Measurements from ENCODE around the gene HCST.
"Not testable (repeated sequence)": the region's sequence is repeated elsewhere in the genome, so short reads cannot be mapped to it uniquely, and the experiment has no call there.

The HCST gene

DNA sequence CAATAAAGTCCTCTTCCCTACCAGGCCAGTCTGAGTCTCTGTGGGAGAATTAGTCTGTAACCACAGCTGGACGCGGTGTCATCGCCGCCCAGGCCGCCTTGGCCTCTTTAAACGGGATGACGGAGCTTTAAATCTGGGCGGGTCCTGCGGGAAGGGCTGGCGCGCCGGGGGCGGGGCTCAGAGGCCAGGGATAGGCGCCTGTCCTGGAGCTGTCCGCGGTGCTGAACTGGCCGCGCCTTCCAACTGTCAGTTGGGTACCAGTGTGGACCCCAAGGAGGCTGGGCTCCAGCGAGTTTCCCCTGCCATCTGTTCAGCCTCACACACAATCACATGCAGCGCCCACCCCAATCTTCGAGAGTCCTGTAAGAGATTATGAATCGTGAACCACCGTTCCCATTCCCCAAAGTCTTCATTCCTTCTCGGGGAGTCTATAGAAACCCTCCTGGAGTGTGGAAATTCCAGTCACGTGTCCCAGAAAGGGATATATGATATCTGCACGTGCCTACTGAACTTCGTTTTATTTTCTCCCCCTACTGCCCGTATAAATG is 22.5 kb upstream of the HCST start:
- DNase-seq (ENCODE audit: low read depth) = peak; percentile 83

DNA sequence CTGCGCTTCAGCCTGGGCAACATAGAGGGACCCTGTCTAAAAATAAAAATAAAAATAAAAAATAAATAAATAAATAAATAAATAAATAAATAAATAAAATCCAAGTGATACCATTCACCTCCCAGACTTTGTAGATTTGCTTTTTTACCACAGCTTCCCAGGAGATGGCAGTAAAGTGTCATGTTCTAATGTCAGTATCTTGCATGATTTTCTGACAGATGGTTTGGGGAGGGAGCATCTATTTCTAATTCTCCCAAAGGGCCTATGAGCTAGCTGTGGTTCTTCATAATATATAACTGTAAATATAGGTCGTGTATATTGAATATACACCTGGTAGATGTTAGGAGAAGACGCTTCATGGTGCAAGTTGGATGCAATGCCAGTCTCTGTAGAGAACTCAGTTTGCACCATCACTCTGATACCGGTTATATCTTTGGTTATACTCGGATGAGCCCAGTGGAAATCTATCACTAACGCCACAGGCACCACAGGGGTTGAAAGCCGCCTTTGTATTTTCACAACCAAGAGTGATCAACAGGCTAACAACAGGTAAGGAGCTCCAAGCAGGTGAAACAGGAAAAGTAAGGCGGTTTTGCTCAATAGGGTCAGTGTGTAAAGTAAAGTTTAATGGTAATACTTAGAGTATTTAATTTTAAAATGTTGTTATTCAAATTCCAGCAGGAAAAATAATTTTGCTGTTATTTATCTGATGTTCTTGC is 20.1 kb upstream of the HCST start:
- peak; percentile 76 for DNase-seq (ENCODE audit: low read depth)

DNA sequence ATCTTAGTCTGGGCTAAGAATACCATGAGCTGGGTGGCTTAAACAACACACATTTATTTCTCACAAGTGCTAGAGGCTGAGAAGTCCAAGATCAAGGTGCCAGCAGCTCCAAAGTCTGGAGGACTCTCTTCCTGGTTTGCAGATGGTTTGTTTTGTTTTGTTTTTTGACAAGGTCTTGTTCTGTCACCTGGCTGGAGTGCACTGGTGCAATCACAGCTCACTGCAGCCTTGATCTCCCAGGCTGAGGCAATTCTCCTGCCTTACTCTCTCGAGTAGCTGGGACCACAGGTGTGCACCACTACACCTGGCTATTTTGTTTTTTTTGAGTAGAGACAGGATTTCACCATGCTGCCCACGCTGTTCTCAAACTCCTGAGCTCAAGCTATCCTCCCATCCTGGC is 18.4 kb upstream of the HCST start:
- no peak for DNase-seq (ENCODE audit: low read depth)

DNA sequence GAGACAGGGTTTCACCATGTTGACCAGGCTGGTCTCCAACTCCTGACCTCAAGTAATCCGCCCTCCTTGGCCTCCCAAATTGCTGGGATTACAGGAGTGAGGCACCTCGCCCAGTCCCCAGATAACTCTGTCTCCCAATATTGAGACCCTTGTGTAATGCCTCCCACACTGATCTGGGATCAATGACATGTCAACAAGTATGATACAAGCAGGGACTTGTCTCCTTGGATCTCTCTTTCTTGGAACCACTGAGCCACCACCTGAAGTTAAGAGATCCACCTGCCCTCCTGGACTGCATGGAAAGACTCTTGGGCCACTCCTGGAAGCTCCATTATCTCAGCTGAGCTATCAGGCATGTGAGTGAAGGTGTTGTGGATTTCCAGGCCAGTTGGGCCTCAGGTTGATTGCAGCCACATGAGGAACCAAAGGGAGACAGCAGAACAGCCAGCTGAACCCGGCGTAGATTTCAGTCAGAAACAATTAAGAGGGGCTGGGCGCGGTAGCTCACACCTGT is 17.0 kb upstream of the HCST start:
- no peak for DNase-seq (ENCODE audit: low read depth)

DNA sequence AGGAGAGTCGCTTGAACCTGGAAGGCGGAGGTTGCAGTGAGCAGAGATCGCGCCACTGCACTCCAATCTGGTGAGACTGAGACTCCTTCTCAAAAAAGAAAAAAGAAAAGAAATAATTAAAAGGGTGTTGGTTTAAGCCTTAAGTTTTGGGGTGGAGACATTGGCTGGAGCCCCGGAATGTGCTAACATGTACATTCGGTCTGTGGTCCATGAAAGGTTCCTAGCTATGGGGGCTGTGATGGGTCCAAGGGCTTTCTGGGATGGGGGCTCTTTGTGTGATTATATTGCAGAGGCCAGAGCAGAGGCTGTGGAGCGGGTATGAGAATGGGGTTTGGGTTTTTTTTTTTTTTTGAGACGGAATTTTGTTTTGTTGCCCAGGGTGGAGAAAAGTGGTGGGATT is 16.4 kb upstream of the HCST start:
- no peak for DNase-seq (ENCODE audit: low read depth)

DNA sequence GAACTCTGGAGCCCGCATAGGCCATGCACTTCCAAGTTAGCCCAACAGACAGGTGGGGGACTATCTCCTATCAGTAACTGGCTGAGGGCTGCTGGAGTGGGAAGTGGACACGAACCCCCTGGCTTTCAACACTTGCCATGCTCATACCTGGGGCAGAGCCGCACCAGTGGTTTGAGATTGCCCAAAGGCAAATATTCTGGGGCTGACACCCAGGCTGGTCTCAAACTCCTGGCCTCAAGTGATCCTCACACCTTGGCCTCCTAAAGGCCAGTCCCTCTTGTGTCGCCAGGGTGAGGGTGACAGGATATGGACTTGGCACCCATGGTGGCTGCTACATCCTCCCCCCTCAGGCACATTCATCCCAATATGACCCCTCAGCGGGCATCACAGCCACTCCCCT is 15.1 kb upstream of the HCST start:
- no peak for DNase-seq (ENCODE audit: low read depth)

DNA sequence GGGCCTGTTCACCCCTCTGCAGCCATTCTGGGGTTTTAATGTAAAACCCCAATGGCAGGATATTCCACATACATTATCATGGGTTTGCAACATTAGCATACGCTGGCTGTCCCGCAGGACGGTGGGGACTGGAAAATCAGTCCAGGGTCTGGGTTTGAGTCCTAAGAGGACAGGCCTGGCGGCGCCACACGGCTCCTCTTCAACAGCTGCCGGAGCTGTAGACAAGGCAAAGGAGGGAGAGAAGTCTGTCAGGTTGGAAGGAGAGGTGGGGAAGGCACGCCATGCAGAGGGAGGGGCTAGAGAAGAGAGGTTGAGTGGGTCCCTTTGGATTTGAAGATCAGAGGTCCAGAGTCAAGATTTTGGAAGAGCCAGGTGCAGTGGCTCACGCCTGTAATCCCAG is 13.9 kb upstream of the HCST start:
- no peak for DNase-seq (ENCODE audit: low read depth)

DNA sequence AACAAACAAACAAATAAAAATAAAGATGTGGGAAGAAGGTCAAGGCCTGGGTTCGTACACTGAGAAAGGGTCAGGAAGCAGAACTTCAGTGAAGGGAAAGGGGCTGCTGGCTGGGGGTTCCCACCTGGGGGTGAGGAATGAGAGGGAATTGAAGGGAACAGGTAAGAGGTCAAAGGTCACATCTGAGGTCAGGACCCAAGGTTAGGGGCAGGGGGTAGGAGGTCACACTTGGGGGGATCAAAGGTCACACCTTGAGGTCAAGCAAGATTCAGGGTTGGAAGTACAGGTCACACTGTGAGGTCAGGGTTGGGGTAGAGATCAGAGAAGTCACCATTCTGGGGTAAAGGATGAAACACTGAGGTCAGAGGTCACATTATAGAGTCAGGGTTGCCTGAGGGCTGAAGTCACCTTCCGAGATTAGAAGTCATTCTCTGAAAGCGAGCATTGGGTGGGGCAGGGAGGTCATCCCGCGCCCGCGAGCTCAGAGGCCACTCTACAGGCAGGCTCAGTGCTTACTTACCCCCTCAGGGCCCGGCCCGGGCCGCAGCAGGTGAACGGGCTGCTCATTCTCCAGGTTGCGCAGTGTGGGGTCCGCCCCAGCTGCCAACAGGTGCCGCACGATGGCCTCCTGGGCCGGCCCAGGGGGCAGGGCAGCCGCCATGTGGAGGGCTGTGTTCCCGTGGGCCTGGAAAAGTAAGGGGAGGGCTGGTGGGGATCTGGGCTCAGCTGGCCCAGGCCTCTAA is 12.8 kb upstream of the HCST start:
- DNase-seq (ENCODE audit: low read depth) = no peak

DNA sequence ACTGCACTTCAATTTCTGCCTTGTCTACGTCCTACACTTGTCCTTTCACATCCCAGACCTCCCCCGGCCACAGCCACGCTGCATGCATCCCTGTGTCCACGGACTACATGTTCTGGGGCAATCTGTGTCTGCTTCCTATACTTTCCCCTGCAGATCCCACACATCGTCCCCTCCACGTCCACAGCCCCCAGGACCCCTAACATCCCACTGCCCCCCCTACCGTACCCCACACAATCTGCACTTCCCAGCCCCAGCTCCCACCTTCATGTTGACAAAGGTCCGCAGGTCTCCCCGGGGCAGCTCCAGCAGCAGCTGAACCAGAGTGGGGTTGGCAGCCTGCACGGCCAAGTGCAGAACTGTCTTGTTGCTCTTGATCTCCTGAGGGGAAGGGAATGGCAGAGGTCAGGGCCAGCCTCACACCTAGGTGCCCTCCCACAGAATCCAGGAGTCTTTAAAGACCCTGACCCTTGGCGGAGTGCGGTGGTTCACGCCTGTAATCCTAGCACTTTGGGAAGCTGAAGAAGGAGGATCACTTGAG is 12.1 kb upstream of the HCST start:
- DNase-seq (ENCODE audit: low read depth) = no peak

DNA sequence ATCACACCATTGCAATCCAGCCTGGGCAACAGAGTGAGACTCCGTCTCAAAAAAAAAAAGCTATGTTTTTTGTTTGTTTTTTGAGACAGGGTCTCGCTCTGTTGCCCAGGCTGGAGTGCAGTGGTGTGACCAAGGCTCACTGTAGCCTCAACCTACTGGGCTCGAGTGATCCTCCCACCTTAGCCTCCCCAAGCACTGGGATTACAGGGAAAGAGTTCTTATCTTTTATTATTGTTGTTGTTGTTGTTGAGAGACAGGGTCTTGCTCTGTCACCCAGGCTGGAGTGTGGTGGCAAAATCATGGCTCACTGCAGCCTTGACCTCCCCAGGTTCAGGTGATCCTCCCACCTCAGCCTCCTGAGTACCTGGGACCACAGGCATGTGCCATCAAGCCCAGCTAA is 10.5 kb upstream of the HCST start:
- not testable (repeated sequence) for DNase-seq (ENCODE audit: low read depth)

DNA sequence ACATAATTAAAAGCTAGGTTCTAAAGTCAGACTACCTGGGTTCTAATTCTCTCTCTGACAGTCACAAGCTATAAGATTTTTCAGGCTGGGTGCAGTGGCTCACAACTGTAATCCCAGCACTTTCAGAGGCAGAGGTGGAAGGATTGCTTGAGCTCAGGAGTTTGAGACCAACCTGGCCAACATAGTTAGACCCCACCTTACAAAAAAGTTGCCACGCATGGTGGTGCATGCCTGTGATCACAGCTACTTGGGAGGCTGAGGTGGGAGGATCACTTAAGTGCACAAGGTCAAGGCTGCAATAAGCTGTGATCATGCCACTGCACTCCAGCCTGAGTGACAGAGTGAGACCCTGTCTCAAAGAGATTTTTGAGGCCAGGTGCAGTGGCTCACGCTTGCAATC is 8.0 kb upstream of the HCST start:
- DNase-seq (ENCODE audit: low read depth) = no peak

DNA sequence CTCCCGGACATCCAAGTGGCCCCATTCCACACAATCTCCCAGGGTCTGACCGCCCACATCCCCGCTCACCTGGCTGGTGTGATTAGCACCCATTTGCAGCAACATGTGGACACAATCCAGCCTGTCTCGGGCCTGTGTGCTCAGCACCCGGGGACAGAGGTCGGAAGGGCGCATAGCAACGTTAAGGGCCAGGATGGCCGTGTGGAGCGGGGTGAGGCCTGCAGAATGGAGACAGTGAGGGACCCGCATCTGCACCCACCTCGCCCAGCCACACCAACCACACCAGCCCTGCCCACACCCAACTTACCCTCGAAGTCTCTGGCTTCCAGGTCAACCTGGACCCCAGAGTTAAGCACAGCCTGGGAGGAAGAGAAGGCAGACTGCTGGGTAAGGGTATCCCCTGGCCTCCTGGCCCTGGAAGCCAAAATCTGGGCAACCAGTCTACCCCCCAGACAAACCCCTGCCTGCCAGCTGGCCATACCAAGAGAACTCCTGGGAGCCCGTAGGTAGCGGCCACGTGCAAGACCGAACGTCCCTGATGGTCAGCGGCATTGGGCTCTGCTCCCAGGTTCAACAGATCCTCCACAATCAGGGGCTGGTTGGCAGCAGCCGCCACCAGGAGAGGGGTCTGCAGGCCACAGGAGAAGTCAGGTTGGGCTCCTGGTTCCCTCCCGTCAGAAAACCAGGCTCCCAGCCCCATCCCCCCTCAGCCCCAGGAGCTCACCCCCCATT is 6.3 kb upstream of the HCST start:
- DNase-seq (ENCODE audit: low read depth) = no peak

DNA sequence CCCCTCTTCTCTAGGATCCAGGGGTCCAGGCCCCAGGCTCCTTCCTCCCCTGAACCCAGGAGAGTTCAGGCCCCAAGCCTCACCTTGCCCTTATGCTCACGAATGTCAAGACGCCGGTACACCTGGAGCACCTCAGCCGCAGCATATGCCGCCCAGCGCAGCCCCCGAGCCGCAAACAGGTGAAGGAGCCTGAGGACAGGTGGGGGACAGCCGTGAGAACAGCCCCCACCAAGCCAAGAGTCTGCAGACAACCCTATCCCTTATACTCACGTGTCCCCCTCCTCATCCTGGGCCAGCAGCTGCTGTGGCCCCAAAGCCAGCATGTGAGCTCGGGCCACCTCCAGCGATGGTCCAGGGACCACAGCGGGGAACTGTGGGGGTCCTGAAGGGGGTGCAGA is 5.7 kb upstream of the HCST start:
- DNase-seq (ENCODE audit: low read depth) = no peak

DNA sequence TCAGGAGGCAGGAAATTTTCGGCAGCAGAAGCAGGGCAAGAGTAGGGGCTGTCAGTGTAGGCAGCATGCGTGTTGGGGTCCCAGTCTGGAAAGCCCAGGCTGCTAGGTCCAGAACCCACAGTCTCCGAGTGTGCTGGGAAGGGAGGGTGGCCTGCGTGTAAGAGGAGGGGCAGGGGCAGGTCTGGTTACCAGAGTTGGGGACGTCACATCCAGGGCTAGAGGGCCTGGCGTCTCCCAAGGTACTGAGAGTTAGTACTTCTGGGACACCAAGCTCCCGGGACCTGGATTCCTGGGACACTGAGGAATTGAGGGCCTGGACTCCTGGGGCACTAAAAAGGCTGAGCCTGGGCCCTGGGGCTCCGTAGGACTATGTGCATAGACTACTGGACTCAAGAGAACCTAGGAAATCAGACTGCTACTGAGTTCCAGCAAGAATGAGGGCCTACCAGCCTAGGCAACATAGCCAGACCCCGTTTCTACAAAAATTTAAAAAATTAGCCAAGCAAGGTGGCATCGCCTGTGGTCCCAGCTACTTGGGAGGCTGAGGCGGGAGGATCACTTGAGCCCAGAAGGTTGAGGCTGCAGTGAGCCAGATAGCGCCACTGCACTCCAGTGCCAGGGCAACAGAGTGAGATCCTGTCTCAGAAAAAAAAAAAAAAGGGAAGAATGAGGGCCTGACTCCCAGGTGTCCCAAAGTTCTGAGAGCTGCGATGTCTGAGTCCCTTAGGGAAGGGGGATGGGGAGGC is 4.5 kb upstream of the HCST start:
- DNase-seq (ENCODE audit: low read depth) = no peak

DNA sequence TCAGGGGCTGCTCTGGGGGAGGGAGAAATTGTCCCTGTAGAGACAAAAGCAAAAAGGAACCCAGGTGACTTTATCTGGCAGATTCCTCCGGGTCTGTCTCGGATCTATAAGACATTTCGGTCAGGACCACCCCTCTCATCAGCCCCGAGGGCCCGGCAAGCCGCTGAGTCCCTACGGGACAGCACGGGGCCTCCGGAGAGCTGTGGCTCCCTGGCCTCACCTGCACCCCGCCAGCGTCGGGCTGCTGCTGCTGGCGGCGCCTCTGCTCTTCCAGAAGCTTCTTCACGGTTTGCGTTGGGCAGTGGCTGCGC is 3.9 kb upstream of the HCST start:
- DNase-seq (ENCODE audit: low read depth) = no peak

DNA sequence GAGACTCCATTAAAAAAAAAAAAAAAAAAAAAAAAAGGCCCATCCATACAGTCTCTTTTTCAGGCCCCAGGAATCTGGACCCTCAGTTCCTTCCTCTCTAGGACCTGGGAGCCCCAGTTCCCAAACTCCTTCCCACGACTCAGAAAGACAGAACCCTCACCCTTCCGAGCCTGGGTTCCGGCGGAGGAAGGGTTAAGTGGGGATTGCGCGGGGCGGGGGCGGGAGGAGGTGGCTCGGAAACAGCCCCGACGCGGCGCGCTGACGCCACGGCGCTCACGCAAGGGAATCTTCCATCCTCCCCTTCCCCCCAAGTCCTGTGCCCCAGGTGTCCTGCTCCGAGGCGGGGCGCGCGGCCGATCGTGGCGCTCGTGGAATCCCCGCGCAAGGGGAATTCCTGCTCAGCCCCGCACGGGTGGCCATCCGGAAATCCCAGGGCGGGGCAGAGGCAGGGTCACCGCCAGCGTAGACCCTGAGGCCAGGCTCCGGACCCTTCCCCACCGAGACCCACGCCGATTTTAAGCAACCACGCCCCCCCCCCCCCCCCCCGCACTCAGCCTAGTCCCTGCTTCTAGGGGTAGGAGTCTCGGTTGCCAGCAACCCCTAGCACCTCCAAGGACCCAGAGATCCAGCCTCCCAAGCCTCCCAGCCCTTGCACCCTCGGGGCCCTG is 2.6 kb upstream of the HCST start:
- peak; percentile 79 for DNase-seq (ENCODE audit: low read depth)

DNA sequence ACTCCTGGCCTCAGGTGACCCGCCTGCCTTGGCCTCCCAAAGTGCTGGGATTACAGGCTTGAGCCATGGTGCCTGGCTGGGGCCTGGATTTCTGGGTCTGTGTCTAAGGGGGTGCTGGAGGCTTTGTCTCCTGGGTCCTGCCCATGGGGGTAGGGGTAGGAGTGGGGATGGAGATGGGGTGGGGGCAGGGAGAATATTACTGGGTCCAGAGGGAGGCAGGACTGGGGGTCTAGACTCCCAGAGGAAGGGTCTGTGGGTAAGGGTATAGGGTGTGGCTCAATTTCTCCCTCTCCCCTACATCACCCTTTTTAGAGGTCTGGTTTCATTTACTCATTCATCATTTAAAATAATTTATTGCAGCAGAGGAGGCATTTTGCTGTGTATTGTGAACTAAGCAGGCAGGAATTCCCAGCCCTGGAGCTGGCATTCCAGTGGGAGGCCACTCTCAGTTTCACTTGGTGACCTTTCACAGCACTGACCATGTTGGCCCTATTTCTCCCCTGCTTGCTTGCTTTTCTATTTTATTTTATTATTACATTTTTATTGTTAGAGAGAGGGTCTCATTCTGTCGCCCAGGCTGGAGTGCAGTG is 1.2 kb upstream of the HCST start:
- peak; percentile 57 for DNase-seq (ENCODE audit: low read depth)

DNA sequence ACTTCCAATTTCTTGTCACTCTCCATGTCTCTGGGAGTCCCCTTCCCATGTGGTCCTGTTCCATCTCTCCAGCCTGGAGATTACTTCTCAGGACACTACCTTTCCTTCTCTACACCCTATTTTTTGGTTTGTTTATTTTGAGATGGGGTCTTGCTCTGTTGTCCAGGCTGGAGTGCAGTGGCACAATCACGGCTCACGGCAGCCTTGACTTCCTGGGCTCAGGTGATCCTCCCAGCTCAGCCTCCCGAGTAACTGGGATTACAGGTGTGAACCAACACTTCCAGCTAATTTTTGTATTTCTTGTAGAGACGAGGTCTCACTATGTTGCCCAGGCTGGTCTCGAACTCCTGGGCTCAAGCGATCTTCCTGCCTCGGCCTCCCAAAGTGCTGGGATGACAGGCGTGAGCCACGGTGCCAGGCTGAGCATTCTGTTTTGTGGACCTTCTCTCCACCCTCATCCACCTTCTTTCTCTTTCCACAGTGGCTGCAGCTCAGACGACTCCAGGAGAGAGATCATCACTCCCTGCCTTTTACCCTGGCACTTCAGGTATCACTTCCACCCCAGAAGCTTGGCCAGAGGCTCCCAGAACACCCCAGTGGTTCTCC is 644 bp downstream of the HCST start:
- no peak for DNase-seq (ENCODE audit: low read depth)

DNA sequence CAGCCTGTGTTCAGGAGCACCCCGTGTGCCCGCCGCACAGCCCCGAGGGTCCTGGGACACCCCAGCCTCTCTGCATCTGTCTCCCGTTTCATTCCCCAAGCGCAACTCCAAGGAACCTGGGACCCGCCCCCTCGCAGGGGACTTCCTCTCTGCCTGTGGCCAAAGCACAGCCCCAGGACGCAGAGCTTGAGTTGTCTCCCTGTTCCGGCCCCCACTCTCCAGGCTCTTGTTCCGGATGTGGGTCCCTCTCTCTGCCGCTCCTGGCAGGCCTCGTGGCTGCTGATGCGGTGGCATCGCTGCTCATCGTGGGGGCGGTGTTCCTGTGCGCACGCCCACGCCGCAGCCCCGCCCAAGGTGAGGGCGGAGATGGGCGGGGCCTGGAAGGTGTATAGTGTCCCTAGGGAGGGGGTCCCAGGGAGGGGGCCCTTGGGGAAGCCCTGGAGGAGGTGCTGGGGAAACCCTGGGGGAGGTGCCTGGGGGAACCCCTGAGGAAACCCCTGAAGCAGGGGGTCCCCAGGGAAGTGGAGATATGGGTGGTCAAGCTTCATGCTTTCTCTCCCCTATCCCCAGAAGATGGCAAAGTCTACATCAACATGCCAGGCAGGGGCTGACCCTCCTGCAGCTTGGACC is 1.3 kb downstream of the HCST start:
- peak; percentile 35 for DNase-seq (ENCODE audit: low read depth)
